RWPE2 (cell line): ENCODE results near the gene CST9L.

Source experiments
- ATAC-seq: fragments of 200-7000 bp; cut with Tn5 transposase; 3 replicates; pipeline ENCODE4 v1.9.1; 2021; ENCODE audit warnings: low read depth
- DNase-seq: peaks from one replicate; pipeline ENCODE4 v3.0.0-alpha.2; 2020; ENCODE audit warnings: low spot score
- H3K27ac ChIP-seq: fragments of 450-650 bp; 2 replicates; pipeline ENCODE4 v1.5.1; 2017; ENCODE audit warnings: mild to moderate bottlenecking; ENCODE audit not compliant: poor library complexity, severe bottlenecking
- H3K27me3 ChIP-seq: fragments of 250-450 bp; sonication (Bioruptor Pico); 2 replicates; pipeline ENCODE4 v1.5.1; 2021; ENCODE audit warnings: mild to moderate bottlenecking, moderate library complexity; ENCODE audit not compliant: insufficient read depth, poor library complexity, severe bottlenecking
- H3K36me3 ChIP-seq: fragments of 250-450 bp; sonication (Bioruptor Pico); 2 replicates; pipeline ENCODE4 v1.5.1; 2020; ENCODE audit warnings: low read depth, mild to moderate bottlenecking, moderate library complexity
- H3K4me1 ChIP-seq: fragments of 250-450 bp; sonication (Bioruptor Pico); 2 replicates; pipeline ENCODE4 v1.5.1; 2021; ENCODE audit warnings: mild to moderate bottlenecking, moderate library complexity; ENCODE audit not compliant: insufficient read depth, poor library complexity, severe bottlenecking
- H3K4me3 ChIP-seq: fragments of 250-450 bp; sonication (Bioruptor Pico); 2 replicates; pipeline ENCODE4 v1.5.1; 2021; ENCODE audit warnings: mild to moderate bottlenecking, moderate library complexity; ENCODE audit not compliant: severe bottlenecking
- H3K9me3 ChIP-seq: fragments of 250-450 bp; sonication (Bioruptor Pico); 2 replicates; pipeline ENCODE4 v1.5.1; 2021; ENCODE audit warnings: mild to moderate bottlenecking, moderate library complexity; ENCODE audit not compliant: severe bottlenecking
- TF ChIP-seq, protein P1 (sequence below): fragments of 450-650 bp; IDR thresholded peaks from one replicate; pipeline ENCODE4 v1.5.1; 2017; ENCODE audit warnings: mild to moderate bottlenecking, moderate library complexity; ENCODE audit not compliant: poor library complexity, severe bottlenecking

The CST9L gene

DNA sequence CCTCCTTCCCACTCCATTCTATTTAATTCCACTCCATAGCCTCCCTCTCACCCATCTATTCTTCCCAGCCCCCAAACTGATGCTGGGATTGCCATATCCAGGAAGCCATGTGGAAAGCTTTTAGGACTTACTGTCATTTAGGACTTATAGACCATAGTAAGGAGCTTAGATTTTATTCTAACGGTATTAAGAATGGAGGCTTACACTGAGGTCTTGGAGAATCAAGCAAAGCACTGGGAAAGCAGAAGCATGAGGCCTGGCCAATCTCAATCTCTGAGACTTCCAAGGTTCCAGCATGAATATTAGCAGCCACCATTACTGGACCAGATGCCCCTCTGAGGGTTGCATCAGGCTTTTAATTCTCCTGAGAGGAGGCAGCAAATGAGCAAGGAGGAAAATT lies 36.0 kb upstream of the CST9L start:
- Histone ChIP-seq H3K4me3 (no peak overlapping the region), H3K27ac (no peak overlapping the region), H3K27me3 (no peaks in the 10 kb centered on the region), H3K4me1 (no peaks in the 10 kb centered on the region), H3K36me3 (no peaks in the 10 kb centered on the region), H3K9me3 (no peaks in the 10 kb centered on the region)
- TF ChIP-seq, protein P1, sequence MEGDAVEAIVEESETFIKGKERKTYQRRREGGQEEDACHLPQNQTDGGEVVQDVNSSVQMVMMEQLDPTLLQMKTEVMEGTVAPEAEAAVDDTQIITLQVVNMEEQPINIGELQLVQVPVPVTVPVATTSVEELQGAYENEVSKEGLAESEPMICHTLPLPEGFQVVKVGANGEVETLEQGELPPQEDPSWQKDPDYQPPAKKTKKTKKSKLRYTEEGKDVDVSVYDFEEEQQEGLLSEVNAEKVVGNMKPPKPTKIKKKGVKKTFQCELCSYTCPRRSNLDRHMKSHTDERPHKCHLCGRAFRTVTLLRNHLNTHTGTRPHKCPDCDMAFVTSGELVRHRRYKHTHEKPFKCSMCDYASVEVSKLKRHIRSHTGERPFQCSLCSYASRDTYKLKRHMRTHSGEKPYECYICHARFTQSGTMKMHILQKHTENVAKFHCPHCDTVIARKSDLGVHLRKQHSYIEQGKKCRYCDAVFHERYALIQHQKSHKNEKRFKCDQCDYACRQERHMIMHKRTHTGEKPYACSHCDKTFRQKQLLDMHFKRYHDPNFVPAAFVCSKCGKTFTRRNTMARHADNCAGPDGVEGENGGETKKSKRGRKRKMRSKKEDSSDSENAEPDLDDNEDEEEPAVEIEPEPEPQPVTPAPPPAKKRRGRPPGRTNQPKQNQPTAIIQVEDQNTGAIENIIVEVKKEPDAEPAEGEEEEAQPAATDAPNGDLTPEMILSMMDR: no peak
- ATAC-seq: no peak
- no peak for DNase-seq

- H3K4me3 ChIP-seq: no peak overlapping the region
- H3K36me3 ChIP-seq: no peaks in the 10 kb centered on the region
- H3K27ac ChIP-seq: no peak overlapping the region
- TF ChIP-seq, protein P1: no peak
- H3K27me3 ChIP-seq: no peaks in the 10 kb centered on the region
- H3K4me1 ChIP-seq: no peaks in the 10 kb centered on the region
- no peaks in the 10 kb centered on the region for H3K9me3 ChIP-seq
- no peak for DNase-seq
- ATAC-seq: no peak
These were observed 35.0 kb upstream of the CST9L start for GRCh38 chr20:23603321-23603720.

DNA sequence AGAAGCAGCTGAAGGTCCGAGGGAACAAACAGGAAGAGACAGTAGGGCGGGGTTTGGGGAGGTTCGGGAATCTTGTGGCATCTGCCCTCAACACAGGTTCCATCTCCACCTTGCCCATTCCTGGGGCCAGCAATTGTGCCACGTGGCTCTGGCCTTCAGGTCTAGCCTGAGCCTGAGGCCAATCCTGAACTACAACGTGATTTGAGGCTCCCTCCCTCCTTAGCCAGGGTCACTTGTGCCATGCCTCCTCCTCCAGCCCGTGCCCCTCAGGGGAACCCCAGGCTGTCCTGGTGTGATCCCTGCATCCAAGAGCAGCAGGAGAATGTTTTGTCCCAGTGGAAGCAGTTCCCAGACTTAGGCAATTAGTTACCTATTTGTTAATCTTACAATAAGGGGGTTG lies 34.4 kb upstream of the CST9L start:
- Histone ChIP-seq H3K27ac (no peak overlapping the region), H3K9me3 (no peaks in the 10 kb centered on the region), H3K36me3 (no peaks in the 10 kb centered on the region), H3K4me1 (no peaks in the 10 kb centered on the region), H3K27me3 (no peaks in the 10 kb centered on the region), H3K4me3 (no peak overlapping the region)
- ATAC-seq (no peak), DNase-seq (no peak)
- TF ChIP-seq, protein P1: no peak

- no peaks in the 10 kb centered on the region for H3K9me3 ChIP-seq
- no peak overlapping the region for H3K4me3 ChIP-seq
- H3K36me3 ChIP-seq: no peaks in the 10 kb centered on the region
- TF ChIP-seq, protein P1: no peak
- ATAC-seq (no peak), DNase-seq (no peak)
- no peak overlapping the region for H3K27ac ChIP-seq
- no peaks in the 10 kb centered on the region for H3K27me3 ChIP-seq
- H3K4me1 ChIP-seq: no peaks in the 10 kb centered on the region
These were observed 34.0 kb upstream of the CST9L start for GRCh38 chr20:23602241-23602640.

DNA sequence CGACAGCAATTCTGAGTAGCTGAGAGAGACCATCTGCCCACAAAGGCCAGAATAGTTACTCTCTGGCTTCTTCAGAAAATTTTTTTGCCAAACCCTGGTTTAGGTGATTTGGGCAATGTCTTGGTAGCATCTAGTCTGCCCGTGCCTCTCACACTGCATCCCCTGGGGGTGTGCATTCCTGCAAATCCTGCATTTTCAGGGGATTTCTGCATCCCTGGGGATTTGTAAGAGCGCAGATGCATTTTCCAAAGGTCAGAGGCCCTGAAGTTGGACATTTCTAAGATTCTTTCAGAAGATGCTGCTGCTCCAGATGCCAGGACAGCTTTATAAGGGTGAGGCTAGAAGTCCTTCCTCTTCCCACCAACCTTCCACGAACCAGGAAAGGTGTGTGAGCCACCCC lies 33.4 kb upstream of the CST9L start:
- peaks cover 2% of the 10 kb centered on the region for H3K4me1 ChIP-seq
- no peaks in the 10 kb centered on the region for H3K27me3 ChIP-seq
- H3K36me3 ChIP-seq: no peaks in the 10 kb centered on the region
- no peak overlapping the region for H3K27ac ChIP-seq
- ATAC-seq: no peak
- DNase-seq: no peak
- no peak overlapping the region for H3K4me3 ChIP-seq
- TF ChIP-seq, protein P1: no peak
- no peaks in the 10 kb centered on the region for H3K9me3 ChIP-seq
